CD4-positive, alpha-beta T cell treated with Interleukin-12 subunit alpha and Interleukin-12 subunit beta, for 1 hour (primary cell): ENCODE data around the gene FAM9C.

Experiments
- DNase-seq: peaks from one replicate; pipeline ENCODE4 v3.0.0-alpha.2; 2020

FAM9C gene

GRCh38 chrX:13001961-13002671 lies 42.3 kb downstream of the FAM9C start:
- DNase-seq = peak; percentile 39

- no peak for DNase-seq
Observed at GRCh38 chrX:13001097-13001496, 43.3 kb downstream of the FAM9C start.

- DNase-seq = peak; percentile 54
Observed at GRCh38 chrX:13000301-13000811, 44.1 kb downstream of the FAM9C start.

GRCh38 chrX:12999422-12999821 lies 45.0 kb downstream of the FAM9C start:
- DNase-seq = peak; percentile 60

- no peak for DNase-seq
Observed at GRCh38 chrX:12997906-12998687, 46.3 kb downstream of the FAM9C start.

- DNase-seq = no peak
Observed at GRCh38 chrX:12996934-12997435, 47.4 kb downstream of the FAM9C start.

GRCh38 chrX:12994321-12994720 lies 50.1 kb downstream of the FAM9C start:
- DNase-seq = no peak

- DNase-seq = no peak
Observed at GRCh38 chrX:12993826-12994225, 50.6 kb downstream of the FAM9C start.

- DNase-seq = no peak
Observed at GRCh38 chrX:12992544-12993118, 51.8 kb downstream of the FAM9C start.

GRCh38 chrX:12991575-12991974 lies 52.8 kb downstream of the FAM9C start:
- no peak for DNase-seq

- no peak for DNase-seq
Observed at GRCh38 chrX:12989461-12989860, 55.0 kb downstream of the FAM9C start.

GRCh38 chrX:12988797-12989196 lies 55.6 kb downstream of the FAM9C start:
- no peak for DNase-seq

- no peak for DNase-seq
Observed at GRCh38 chrX:12987900-12988594, 56.4 kb downstream of the FAM9C start.

- DNase-seq = no peak
Observed at GRCh38 chrX:12987340-12987739, 57.1 kb downstream of the FAM9C start.

- no peak for DNase-seq
Observed at GRCh38 chrX:12986886-12987285, 57.5 kb downstream of the FAM9C start.

- no peak for DNase-seq
Observed at GRCh38 chrX:12986164-12986779, 58.1 kb downstream of the FAM9C start.
